ENCODE results near the gene ASPSCR1.

- TF ChIP-seq CTCF (IDR thresholded peaks at IDR 0.05; ENCODE audit: insufficient read depth, low read length, poor library complexity, severe bottlenecking) (no peak), EZH2phosphoT487 (conservative IDR thresholded peaks at IDR 0.05; ENCODE audit: low read length) (no peak)
Measured at GRCh38 chr17:81967533-81968395, 9.7 kb upstream of the ASPSCR1 start.

Data from SU-DHL-6 (cell line).